ENCODE results near the gene ADCY3.

The ADCY3 gene

DNA sequence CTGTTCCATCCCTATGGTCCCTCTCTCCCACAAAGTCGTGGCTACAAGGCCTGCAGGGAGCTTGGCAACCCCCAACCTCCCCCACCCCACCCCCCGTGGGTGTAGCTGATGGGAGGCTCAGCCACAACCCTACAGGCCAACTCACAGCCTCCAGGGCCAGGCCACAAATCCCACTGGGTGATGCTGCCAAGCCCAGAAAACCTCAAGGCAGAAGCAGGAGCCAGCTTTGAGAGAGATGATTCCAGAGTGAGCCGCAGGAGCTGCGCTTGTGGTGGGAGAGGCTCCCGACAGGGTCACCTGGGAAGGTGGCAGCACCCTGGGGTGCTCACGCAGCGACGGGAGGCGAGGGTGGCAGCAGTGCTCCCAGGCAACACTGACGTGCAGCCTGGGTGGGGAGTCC is 44.8 kb downstream of the ADCY3 start:
- no peak overlapping the region for H3K4me3 ChIP-seq (ENCODE audit: low read depth, low read length)
- DNase-seq (ENCODE audit: low read depth) = no peak
- TF ChIP-seq, protein P1, sequence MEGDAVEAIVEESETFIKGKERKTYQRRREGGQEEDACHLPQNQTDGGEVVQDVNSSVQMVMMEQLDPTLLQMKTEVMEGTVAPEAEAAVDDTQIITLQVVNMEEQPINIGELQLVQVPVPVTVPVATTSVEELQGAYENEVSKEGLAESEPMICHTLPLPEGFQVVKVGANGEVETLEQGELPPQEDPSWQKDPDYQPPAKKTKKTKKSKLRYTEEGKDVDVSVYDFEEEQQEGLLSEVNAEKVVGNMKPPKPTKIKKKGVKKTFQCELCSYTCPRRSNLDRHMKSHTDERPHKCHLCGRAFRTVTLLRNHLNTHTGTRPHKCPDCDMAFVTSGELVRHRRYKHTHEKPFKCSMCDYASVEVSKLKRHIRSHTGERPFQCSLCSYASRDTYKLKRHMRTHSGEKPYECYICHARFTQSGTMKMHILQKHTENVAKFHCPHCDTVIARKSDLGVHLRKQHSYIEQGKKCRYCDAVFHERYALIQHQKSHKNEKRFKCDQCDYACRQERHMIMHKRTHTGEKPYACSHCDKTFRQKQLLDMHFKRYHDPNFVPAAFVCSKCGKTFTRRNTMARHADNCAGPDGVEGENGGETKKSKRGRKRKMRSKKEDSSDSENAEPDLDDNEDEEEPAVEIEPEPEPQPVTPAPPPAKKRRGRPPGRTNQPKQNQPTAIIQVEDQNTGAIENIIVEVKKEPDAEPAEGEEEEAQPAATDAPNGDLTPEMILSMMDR (IDR thresholded peaks at IDR 0.05; ENCODE audit: control insufficient read depth, extremely low read depth, insufficient read depth) = no peak

DNA sequence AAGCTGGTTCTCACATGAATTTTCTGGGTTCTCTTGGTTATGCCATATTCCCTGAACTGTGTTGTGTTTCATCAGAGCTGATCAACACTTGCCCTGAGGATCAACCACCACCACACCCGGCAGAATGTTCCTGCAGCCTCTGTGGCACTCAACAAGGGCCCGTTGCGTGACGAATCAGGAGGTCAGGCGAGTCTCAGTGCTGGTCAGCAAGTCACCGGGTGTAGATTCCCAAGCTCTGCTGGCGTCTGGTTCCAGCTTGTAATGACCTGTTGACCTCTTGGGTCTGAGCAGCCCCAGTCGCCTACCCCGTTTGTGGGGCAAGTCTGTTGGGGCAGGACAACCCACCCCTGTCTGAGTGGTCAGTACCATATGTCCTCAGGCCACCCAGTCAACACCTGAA is 46.0 kb downstream of the ADCY3 start:
- DNase-seq (ENCODE audit: low read depth) = no peak
- no peak overlapping the region for H3K4me3 ChIP-seq (ENCODE audit: low read depth, low read length)
- TF ChIP-seq, protein P1 (IDR thresholded peaks at IDR 0.05; ENCODE audit: control insufficient read depth, extremely low read depth, insufficient read depth) = no peak

DNA sequence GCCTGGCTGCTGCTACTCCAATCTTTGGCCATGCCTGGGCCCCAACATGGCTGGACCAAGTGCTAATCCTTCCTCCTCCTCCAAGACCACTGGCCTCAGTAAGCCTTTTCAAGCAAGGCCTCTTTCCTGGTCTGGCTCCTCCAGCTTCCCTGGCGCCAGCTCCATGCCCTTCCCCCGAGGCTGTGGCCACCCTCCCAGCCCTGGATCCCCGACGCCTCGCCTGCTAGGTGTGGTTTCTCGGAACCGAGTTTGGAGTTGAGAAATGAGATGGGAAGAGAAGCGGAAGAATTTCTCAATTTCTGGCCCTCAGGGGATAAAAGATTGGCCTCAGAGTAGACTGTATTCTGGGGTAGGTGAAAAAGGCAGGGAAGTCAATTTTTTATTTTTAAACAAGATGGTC is 46.4 kb downstream of the ADCY3 start:
- DNase-seq (ENCODE audit: low read depth) = no peak
- no peak overlapping the region for H3K4me3 ChIP-seq (ENCODE audit: low read depth, low read length)
- TF ChIP-seq, protein P1 (IDR thresholded peaks at IDR 0.05; ENCODE audit: control insufficient read depth, extremely low read depth, insufficient read depth) = no peak

DNA sequence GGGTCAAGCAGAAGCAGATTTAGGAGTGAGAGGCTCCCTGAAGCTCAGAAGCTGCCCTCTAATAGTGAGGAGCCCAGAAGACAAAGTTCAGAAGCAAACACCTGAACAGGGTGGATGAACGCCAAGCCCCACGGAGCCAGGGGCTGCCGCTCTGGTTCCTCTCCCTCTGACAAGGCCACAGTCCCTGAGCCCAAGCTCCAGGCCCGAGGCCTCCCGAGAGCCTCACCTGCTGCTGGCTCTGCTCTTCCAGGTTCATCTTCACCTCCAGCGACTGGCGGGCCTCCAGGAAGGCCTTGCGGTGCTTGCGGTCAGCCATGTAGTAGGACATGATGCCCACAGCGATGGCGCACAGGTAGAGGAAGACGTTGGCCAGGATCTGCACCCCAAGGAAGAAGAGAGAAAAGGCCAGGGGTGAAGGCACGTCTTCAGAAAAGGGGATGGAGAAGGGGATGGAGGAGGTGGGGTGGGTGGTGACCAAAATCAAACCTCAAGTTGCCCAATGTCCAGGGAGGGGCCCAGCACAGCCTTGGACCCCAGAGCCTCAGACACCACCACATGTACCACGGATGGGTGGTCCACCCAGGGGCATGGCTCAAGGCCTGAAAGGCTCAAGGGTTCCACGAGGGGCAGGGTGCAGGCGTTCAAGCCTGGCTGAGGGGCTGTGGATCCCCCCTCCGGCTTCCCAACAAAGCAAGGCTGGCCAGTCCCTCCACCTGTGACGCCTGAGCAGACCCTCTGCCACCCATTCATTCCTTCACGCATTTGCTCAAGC is 47.5 kb downstream of the ADCY3 start:
- no peak overlapping the region for H3K4me3 ChIP-seq (ENCODE audit: low read depth, low read length)
- no peak for DNase-seq (ENCODE audit: low read depth)
- TF ChIP-seq, protein P1 (IDR thresholded peaks at IDR 0.05; ENCODE audit: control insufficient read depth, extremely low read depth, insufficient read depth) = no peak

DNA sequence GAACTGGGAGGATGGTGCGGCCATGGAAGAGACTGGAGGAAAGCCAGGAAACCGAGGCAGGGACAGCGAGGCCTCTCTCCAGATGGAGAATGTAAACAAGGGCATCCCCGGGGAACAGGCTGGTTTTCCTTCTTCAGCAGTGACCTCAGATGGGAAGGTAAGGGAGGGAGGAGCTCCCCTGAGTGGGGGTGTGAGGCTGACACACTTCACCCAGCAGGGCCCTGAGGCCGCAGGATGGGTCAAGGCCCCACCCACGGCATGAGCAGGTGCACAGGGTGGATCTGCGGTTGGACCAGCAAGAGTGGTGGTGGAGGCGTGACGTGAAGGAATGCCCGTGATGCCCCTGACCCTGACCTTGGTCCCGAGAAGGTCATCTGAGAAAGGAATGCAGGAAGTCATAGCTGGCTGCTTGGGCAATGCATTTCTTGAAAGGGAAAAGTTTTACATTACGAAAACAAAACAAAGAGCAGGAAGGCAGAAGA is 48.1 kb downstream of the ADCY3 start:
- H3K4me3 ChIP-seq (ENCODE audit: low read depth, low read length) = no peak overlapping the region
- no peak for DNase-seq (ENCODE audit: low read depth)
- TF ChIP-seq, protein P1 (IDR thresholded peaks at IDR 0.05; ENCODE audit: control insufficient read depth, extremely low read depth, insufficient read depth) = no peak

DNA sequence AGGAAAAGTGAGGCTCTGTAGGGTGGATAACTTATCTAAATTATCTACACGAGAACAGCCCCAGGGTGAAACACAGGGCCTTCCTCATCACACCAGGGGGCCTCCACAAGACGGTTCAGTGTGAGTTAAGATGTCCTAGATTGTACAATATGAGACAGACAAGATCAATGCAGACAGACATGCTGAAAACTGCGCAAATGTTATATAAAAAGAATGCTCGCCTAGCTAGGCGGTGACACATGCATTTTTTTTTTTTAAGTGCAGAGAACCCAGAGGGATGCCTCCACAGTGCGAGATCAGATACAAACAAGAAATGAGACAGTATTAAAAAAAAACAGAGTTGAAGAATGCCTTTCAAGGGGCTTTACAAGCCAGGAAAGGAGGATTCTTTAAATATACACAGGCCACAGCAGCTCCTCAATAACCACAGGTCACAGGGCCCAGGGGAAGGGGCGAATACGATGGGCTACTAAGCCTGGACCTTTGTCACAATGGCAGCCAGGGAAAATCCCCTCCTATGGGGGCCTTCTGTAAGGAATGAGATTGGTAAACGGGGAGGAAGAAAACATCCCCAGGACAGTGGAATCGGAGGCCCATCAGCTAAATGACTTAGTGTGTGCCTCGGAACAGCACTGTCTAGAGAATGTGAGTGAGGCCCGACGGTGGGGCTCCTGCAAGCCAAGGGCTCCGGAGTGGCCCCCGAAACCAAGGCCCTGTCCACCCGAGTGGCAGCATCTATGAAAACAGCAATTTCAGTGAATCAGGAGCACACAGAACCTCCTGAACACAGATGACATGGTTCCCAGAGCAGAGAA is 48.9 kb downstream of the ADCY3 start:
- TF ChIP-seq, protein P1 (IDR thresholded peaks at IDR 0.05; ENCODE audit: control insufficient read depth, extremely low read depth, insufficient read depth) = no peak
- no peak overlapping the region for H3K4me3 ChIP-seq (ENCODE audit: low read depth, low read length)
- no peak for DNase-seq (ENCODE audit: low read depth)
